Activated CD4-positive, alpha-beta T cell treated with anti-CD3 and anti-CD28 coated beads for 4 hours (primary cell): ENCODE data around the gene CD151.

Experiments
- DNase-seq, 2 donors: peaks; one replicate each; pipeline ENCODE4 v3.0.0-alpha.2; 2020

Gene CD151

GRCh38 chr11:875769-876301 lies 43.1 kb downstream of the CD151 start:
- no peak for DNase-seq

GRCh38 chr11:876545-876944 lies 43.8 kb downstream of the CD151 start:
- DNase-seq = no peak

- DNase-seq = no peak
These were observed 44.8 kb downstream of the CD151 start for GRCh38 chr11:877565-877964.

- DNase-seq = no peak
These were observed 47.7 kb downstream of the CD151 start for GRCh38 chr11:880447-880846.

GRCh38 chr11:882596-882995 lies 49.8 kb downstream of the CD151 start:
- no peak for DNase-seq

GRCh38 chr11:883527-883926 lies 50.8 kb downstream of the CD151 start:
- DNase-seq = no peak

- DNase-seq = no peak
These were observed 51.9 kb downstream of the CD151 start for GRCh38 chr11:884578-885070.

GRCh38 chr11:886568-886967 lies 53.8 kb downstream of the CD151 start:
- no peak for DNase-seq

- no peak for DNase-seq
These were observed 54.8 kb downstream of the CD151 start for GRCh38 chr11:887589-887988.
